ENCODE results near the gene DPP4. TPM values are rescaled to one million over a fixed set of nuclear protein-coding genes. Genes with fewer than 3 reads are reported as not detected.

The DPP4 gene
- total and polyA plus RNA-seq, 11 donors = 3.4 to 16.1 (median 7.4) TPM

- Histone ChIP-seq H3K36me3 (no peaks in the 10 kb centered on the region), H3K9me3 (no peaks in the 10 kb centered on the region), H3K4me1 (no peaks in the 10 kb centered on the region), H3K27ac (no peak overlapping the region), H3K4me3 (no peak overlapping the region), H3K27me3 (peaks cover 0 to 17% (median 0%) of the 10 kb centered on the region in 9 donors)
- DNase-seq (no peak), ATAC-seq (no peak)
- TF ChIP-seq, protein P1, sequence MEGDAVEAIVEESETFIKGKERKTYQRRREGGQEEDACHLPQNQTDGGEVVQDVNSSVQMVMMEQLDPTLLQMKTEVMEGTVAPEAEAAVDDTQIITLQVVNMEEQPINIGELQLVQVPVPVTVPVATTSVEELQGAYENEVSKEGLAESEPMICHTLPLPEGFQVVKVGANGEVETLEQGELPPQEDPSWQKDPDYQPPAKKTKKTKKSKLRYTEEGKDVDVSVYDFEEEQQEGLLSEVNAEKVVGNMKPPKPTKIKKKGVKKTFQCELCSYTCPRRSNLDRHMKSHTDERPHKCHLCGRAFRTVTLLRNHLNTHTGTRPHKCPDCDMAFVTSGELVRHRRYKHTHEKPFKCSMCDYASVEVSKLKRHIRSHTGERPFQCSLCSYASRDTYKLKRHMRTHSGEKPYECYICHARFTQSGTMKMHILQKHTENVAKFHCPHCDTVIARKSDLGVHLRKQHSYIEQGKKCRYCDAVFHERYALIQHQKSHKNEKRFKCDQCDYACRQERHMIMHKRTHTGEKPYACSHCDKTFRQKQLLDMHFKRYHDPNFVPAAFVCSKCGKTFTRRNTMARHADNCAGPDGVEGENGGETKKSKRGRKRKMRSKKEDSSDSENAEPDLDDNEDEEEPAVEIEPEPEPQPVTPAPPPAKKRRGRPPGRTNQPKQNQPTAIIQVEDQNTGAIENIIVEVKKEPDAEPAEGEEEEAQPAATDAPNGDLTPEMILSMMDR (IDR thresholded peaks at IDR 0.05) = no peak
- no peak for TF ChIP-seq POLR2A (IDR thresholded peaks at IDR 0.05)
- WGBS, 4 donors = 25 to 33% (median 30%) methylated on average over 5 of the region's 5 CpGs
- intact Hi-C loops (cut with DNase I) = loop anchor here in 7 of 10 donors (2.0 to 10.0 kb wide), 5 partner anchors 361 to 703 kb away; no protein-coding TSS in a partner anchor
Observed at GRCh38 chr2:161947836-161948235, 126.2 kb downstream of the DPP4 start.

- H3K4me3 ChIP-seq = no peak overlapping the region
- intact Hi-C loops (cut with DNase I) = loop anchor here in 6 of 10 donors (5.0 to 10.0 kb wide), 4 partner anchors 360 to 703 kb away; no protein-coding TSS in a partner anchor
- no peak for ATAC-seq
- no peaks in the 10 kb centered on the region for H3K4me1 ChIP-seq
- H3K36me3 ChIP-seq = no peaks in the 10 kb centered on the region
- WGBS, 4 donors = 46 to 54% (median 50%) methylated on average over 3 of the region's 3 CpGs
- peaks cover 0 to 17% (median 0%) of the 10 kb centered on the region in 9 donors for H3K27me3 ChIP-seq
- no peaks in the 10 kb centered on the region for H3K9me3 ChIP-seq
- no peak for TF ChIP-seq POLR2A (IDR thresholded peaks at IDR 0.05)
- TF ChIP-seq, protein P1 (IDR thresholded peaks at IDR 0.05) = no peak
- H3K27ac ChIP-seq = no peak overlapping the region
- no peak for DNase-seq
Observed at GRCh38 chr2:161947406-161947805, 126.6 kb downstream of the DPP4 start.

DNA sequence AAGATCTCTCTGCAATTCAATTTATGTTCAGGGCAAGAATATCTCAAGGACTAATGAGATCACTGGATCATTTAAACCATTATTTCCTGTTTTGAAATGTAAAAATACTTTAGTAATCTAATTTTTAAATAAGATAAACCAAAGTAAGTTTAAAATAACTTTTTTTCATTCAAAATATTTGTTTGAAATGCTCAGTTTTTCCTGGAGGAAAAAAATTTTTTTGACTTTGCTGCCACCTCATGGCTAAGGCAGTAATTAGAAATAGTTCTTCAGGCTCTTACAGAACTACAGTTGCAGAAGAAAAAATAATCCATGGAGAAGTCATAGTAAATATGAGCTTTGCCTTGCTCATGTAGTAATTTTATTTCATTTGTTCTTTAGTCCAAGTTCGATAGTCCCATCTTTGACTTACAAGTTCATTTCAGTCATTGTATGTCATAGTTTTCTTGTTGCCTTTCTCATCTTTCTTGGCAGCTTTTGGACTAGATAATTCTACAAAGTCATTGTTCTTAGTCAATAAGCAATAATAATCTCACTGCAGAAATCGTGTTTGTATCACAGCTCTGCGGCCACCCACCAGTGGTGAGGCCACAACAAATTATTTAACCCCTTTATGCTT is 127.4 kb downstream of the DPP4 start:
- no peak for DNase-seq
- Histone ChIP-seq H3K27ac (no peak overlapping the region), H3K4me1 (no peaks in the 10 kb centered on the region), H3K27me3 (peaks cover 0 to 20% (median 0%) of the 10 kb centered on the region in 9 donors), H3K4me3 (no peak overlapping the region), H3K9me3 (no peaks in the 10 kb centered on the region), H3K36me3 (no peaks in the 10 kb centered on the region)
- 11 to 23% (median 17%) methylated on average over 3 of the region's 3 CpGs for WGBS, 4 donors
- no peak for ATAC-seq
- intact Hi-C loops (cut with DNase I) = loop anchor here in 6 of 10 donors (5.0 to 10.0 kb wide), 4 partner anchors 359 to 702 kb away; no protein-coding TSS in a partner anchor
- TF ChIP-seq POLR2A (IDR thresholded peaks at IDR 0.05) = no peak
- TF ChIP-seq, protein P1 (IDR thresholded peaks at IDR 0.05) = peak in 11 of 12 donors; percentile 22 to 61 (median 45)

- Histone ChIP-seq H3K4me1 (no peaks in the 10 kb centered on the region), H3K27me3 (peaks cover 0 to 23% (median 1%) of the 10 kb centered on the region in 9 donors), H3K9me3 (no peaks in the 10 kb centered on the region), H3K4me3 (no peak overlapping the region), H3K36me3 (no peaks in the 10 kb centered on the region), H3K27ac (no peak overlapping the region)
- no peak for ATAC-seq
- intact Hi-C loops (cut with DNase I) = loop anchor here in 4 of 10 donors (10.0 kb wide), 3 partner anchors 358 to 698 kb away; no protein-coding TSS in a partner anchor
- TF ChIP-seq POLR2A (IDR thresholded peaks at IDR 0.05) = no peak
- TF ChIP-seq, protein P1 (IDR thresholded peaks at IDR 0.05) = no peak
- no peak for DNase-seq
- 60 to 75% (median 73%) methylated on average over 2 of the region's 2 CpGs for WGBS, 4 donors
Observed at GRCh38 chr2:161943011-161943410, 131.0 kb downstream of the DPP4 start.

Other genes with a start within 250 kb of the DPP4 start
- gene GCG, start 78.0 kb upstream of the DPP4 start, total RNA-seq = not detected
- gene GCG, start 78.0 kb upstream of the DPP4 start, polyA plus RNA-seq = not detected
- gene FAP, start 169.2 kb upstream of the DPP4 start, total RNA-seq = 10 to 100 TPM in 1 of 9 donors, 1 to 10 TPM in 6, under 1 TPM in 2; 0.75 to 11.3 (median 3.5) TPM
- 1 to 10 TPM in 1 of 2 donors, under 1 TPM in 1; 0.88 to 1.5 TPM for gene FAP, start 169.2 kb upstream of the DPP4 start, polyA plus RNA-seq
- 10 to 100 TPM in 3 of 9 donors, 1 to 10 TPM in 6; 4.5 to 24.2 (median 6.8) TPM for gene IFIH1, start 244.5 kb upstream of the DPP4 start, total RNA-seq
- 1 to 10 TPM; 3.4 to 3.6 TPM for gene IFIH1, start 244.5 kb upstream of the DPP4 start, polyA plus RNA-seq